Measurements from ENCODE around the gene TENM4.

The TENM4 gene

DNA sequence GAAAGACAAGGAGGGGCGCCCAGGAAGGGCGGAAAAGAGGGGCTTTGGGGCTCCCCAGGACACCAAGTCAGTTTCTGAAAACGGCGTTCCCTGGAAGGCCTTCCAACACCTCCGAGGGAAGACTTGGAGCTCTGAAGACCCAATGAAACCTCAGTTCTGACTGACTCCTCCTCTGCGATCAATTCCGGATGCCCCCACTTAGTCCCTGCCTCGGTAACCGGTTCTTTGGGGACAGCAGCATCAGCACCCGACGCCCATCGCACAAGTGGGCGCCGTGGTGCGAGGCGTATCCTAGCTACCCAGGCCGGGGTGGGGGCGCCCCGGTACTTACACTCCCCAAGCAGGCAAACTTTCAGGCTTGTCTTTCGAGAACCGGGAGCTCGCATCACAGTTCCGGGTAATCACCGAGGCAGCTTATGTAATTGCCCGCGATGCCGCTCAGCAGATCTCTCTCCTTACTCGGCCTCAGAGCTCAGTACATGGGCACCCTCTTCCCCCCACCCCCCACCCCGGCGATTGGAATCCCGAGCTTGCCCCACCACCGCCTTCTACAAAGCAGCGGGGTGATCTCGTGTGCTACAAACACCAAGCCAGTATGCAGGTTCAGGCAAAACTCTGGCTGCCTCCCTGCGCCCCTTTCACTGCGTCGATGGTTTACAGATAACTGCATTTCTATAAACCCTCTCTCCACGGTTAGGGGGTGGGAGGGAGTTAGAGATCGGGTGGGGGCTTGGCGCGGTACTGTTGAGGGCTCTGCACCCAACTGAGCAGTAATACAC is 2.0 kb downstream of the TENM4 start:
- DNase-seq (ENCODE audit: low spot score in 2 of 2), result peak; percentile 50 to 51
- H3K36me3 ChIP-seq (replicated peaks), result no peaks in the 10 kb centered on the region
- peak overlapping the region; percentile 91 for H3K4me3 ChIP-seq
- no peaks in the 10 kb centered on the region for H3K9me3 ChIP-seq
- in situ Hi-C loops (cut with MboI; ENCODE audit: low sequenced_read_pairs), result no loop called here
- no peaks in the 10 kb centered on the region for H3K27me3 ChIP-seq (ENCODE audit: low read depth)
- peaks cover 21% of the 10 kb centered on the region for H3K4me1 ChIP-seq

DNA sequence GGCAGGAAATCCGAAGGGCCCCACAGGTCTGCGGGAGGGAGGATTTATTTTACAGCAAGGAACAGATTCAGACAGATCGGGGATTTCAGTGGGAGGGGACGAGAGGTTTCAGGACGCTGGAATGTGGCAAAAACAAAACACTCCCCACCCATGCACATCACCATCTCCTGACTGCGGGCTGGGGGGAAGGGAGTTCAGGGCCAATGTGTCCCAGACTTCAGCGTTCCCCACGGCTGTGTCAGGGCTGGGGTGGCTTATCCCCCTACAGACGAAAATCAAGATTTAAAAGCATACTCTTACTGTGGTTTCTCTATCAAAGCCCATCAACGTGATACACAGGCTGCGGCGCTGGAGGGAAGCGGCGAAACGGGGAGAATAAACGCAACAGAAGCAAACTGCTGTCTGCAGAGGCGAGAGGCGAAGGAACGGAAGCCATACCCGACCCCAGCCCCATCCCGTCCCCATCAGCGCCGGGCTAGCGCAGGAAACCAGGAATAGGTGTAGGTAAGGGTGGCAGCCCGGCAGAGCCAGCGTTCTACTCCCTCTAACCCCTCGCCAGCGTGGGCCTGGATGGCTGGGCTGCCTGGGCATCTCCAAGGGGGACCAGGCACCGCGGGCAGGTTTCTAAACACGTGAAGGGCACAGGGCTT is 2.7 kb downstream of the TENM4 start:
- no peaks in the 10 kb centered on the region for H3K27me3 ChIP-seq (ENCODE audit: low read depth)
- in situ Hi-C loops (cut with MboI; ENCODE audit: low sequenced_read_pairs), result no loop called here

DNA sequence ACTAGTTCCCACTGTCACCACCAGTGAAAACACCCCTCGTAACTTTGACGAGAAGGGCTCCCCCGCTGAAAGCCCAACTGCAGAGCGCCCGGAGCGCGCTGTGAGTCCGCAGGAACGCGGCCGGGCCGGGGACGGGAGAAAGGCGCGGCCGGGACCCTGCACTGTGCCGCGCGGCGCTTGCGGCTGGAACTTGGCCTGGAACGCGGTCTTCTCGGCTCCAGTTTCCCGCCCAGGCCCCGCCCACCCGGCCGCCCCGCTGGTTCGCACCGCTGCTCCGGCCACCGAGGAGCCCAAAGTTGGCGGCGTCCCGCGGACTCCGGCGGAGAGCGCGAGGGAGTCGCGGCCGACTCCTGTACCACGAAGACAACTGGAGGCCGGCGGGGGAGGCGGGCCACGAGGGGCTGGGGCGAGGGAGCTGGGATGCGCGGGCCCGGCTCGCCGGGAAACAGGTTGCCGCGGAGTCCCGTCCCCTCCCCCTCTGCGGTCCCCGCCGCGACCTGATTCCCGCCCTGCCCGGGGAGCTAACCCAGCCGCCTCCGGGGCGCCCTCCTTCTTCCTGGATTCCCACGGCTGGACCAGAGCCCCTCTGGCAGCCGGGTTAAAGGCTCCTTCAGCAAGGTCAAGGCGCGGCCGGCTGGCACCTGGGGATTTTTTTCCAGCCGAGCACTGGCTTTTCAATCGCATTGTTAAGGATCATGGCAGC is 3.4 kb downstream of the TENM4 start:
- no peaks in the 10 kb centered on the region for H3K36me3 ChIP-seq (replicated peaks)
- H3K4me3 ChIP-seq, result peak overlapping the region; percentile 91
- in situ Hi-C loops (cut with MboI; ENCODE audit: low sequenced_read_pairs), result no loop called here
- H3K4me1 ChIP-seq, result peaks cover 29% of the 10 kb centered on the region
- H3K27me3 ChIP-seq (ENCODE audit: low read depth), result no peaks in the 10 kb centered on the region
- DNase-seq (ENCODE audit: low spot score in 2 of 2), result peak; percentile 60 to 90
- no peaks in the 10 kb centered on the region for H3K9me3 ChIP-seq

More for the DNA sequence above, 2.7 kb downstream of the TENM4 start:
- Histone ChIP-seq H3K9me3 (no peaks in the 10 kb centered on the region), H3K4me3 (peak overlapping the region; percentile 91), H3K36me3 (replicated peaks) (no peaks in the 10 kb centered on the region), H3K4me1 (peaks cover 22% of the 10 kb centered on the region)
- peak; percentile 76 to 87 for DNase-seq (ENCODE audit: low spot score in 2 of 2)

DNA sequence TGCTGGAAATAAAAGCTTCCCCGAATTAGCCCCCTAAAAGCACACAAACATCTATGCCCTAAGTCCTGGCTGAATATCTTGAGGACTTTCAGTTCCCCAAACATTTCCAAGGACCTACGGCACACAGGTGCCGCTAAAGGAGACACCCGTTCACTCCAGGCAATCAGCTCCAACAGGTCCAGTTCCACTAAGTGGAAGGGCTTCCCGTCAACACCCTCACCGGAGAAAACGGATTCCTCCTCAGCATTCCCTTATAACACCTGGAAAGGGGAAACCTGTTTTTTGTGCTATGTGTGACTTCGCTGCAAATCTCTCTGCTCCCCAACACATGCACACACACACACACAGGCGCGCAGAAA is 3.9 kb downstream of the TENM4 start:
- H3K4me3 ChIP-seq, result peak overlapping the region; percentile 91
- H3K9me3 ChIP-seq, result no peaks in the 10 kb centered on the region
- in situ Hi-C loops (cut with MboI; ENCODE audit: low sequenced_read_pairs), result no loop called here
- no peak for DNase-seq (ENCODE audit: low spot score in 2 of 2)
- no peaks in the 10 kb centered on the region for H3K27me3 ChIP-seq (ENCODE audit: low read depth)
- H3K4me1 ChIP-seq, result peaks cover 30% of the 10 kb centered on the region
- H3K36me3 ChIP-seq (replicated peaks), result no peaks in the 10 kb centered on the region

DNA sequence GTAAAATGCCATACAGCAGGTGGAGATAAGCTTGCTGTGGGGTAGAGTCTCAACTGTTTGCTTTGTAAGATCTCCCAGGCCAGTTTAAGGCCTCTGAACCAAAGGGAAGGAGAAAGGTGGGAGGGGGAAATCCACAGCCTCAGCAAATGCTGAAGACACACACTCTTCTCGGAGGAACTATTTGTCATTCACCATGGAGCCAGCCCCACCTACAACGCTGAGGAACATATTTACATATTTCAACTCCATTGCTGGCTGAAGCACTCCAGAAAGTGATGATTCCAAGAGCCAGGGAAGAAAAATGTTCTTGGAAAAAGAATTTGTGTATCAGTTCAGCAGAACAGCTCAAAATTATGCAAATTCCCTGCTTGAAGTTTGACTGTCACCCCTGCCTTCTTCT is 6.5 kb downstream of the TENM4 start:
- Histone ChIP-seq H3K4me1 (peaks cover 24% of the 10 kb centered on the region), H3K36me3 (replicated peaks) (no peaks in the 10 kb centered on the region), H3K9me3 (no peaks in the 10 kb centered on the region), H3K27me3 (ENCODE audit: low read depth) (no peaks in the 10 kb centered on the region), H3K4me3 (no peak overlapping the region)
- in situ Hi-C loops (cut with MboI; ENCODE audit: low sequenced_read_pairs), result no loop called here
- no peak for DNase-seq (ENCODE audit: low spot score in 2 of 2)

DNA sequence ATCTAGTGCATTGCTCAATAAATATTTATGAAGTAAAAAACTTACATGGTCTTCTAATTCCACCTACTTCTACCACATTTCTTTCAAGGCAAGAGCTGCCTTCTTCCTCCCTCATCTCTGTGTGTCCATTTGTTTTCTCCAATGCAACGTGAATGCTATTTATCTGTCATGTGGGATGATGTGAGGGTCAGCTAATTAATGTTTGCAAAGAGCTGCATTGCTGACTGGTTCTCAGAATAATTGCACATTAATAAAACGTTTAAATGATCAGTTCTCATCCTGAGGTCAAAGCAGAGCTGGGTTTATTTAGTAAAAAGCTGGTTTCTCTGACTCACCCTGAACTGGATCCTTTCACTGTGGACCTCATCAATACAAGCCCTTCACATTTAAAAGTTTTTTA is 8.7 kb downstream of the TENM4 start:
- no peak overlapping the region for H3K4me3 ChIP-seq
- DNase-seq (ENCODE audit: low spot score in 2 of 2), result no peak
- H3K9me3 ChIP-seq, result no peaks in the 10 kb centered on the region
- in situ Hi-C loops (cut with MboI; ENCODE audit: low sequenced_read_pairs), result no loop called here
- no peaks in the 10 kb centered on the region for H3K36me3 ChIP-seq (replicated peaks)
- no peaks in the 10 kb centered on the region for H3K27me3 ChIP-seq (ENCODE audit: low read depth)
- H3K4me1 ChIP-seq, result peaks cover 24% of the 10 kb centered on the region

DNA sequence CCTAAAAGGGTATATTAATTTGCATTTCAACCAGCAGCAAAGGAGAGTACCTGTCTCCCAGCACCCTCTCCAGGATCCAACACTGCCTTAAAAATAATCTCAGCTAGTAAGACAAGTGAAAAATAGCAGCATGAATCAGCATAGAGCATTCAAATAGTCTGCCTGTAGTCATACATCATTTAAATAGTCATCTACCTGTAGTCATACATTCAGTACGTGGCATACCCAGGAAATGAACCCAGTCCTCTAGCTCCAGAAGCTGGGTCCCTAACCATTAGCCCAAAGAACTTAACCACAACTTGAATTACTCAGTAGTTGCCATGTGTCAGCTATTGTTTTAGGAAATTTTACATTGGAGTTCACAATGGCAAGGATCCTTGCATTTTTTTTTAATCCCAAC is 9.3 kb downstream of the TENM4 start:
- Histone ChIP-seq H3K27me3 (ENCODE audit: low read depth) (no peaks in the 10 kb centered on the region), H3K4me1 (peaks cover 19% of the 10 kb centered on the region), H3K9me3 (no peaks in the 10 kb centered on the region), H3K4me3 (no peak overlapping the region), H3K36me3 (replicated peaks) (0 out of 2 replicates have a peak, but pooled peaks cover 1% of the 10 kb centered on the region)
- DNase-seq (ENCODE audit: low spot score in 2 of 2), result no peak
- in situ Hi-C loops (cut with MboI; ENCODE audit: low sequenced_read_pairs), result no loop called here

DNA sequence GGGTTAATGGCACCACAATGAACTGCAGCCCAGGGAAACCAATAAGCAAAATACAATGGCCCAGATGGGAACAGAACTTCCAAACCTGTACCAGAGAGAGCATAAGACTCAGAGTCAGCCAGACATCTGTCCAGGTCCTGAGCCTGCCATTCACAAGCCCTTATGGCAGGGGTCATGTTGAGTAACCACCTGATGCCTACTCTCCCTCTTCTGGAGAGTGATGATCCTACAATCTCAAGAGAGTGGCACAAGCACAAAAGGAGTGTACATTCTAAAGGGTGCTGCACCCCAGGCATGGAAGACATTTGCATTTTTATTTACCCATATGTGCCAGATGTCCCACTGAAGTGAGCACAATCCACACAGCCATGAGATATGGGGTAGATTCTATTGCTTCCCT is 10.6 kb downstream of the TENM4 start:
- Histone ChIP-seq H3K36me3 (replicated peaks) (0 out of 2 replicates have a peak, but pooled peaks cover 7% of the 10 kb centered on the region), H3K4me1 (peaks cover 9% of the 10 kb centered on the region), H3K9me3 (no peaks in the 10 kb centered on the region), H3K27me3 (ENCODE audit: low read depth) (no peaks in the 10 kb centered on the region), H3K4me3 (no peak overlapping the region)
- in situ Hi-C loops (cut with MboI; ENCODE audit: low sequenced_read_pairs), result no loop called here
- no peak for DNase-seq (ENCODE audit: low spot score in 2 of 2)

DNA sequence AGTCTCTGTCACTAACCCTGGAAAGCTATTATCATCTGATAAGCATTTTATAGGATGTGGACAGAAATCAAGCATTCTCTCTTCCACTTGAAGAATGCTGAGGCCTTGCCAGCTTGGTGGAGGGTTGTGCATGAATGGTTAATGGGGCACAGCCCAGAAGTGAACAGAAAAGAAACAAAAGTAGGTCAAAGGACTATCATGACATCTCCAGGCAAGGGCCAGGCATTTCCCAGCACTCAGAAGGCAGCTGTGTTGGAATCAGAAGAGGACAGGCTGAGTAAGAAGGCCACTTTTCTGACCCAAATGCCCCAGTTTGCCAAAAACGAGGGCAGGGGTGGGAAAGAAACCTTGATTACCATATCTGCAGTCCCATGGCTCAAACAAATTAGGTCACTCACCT is 12.4 kb downstream of the TENM4 start:
- in situ Hi-C loops (cut with MboI; ENCODE audit: low sequenced_read_pairs), result no loop called here
- H3K4me3 ChIP-seq, result no peak overlapping the region
- H3K4me1 ChIP-seq, result peaks cover 9% of the 10 kb centered on the region
- no peak for DNase-seq (ENCODE audit: low spot score in 2 of 2)
- 0 out of 2 replicates have a peak, but pooled peaks cover 7% of the 10 kb centered on the region for H3K36me3 ChIP-seq (replicated peaks)
- H3K9me3 ChIP-seq, result no peaks in the 10 kb centered on the region
- H3K27me3 ChIP-seq (ENCODE audit: low read depth), result no peaks in the 10 kb centered on the region

DNA sequence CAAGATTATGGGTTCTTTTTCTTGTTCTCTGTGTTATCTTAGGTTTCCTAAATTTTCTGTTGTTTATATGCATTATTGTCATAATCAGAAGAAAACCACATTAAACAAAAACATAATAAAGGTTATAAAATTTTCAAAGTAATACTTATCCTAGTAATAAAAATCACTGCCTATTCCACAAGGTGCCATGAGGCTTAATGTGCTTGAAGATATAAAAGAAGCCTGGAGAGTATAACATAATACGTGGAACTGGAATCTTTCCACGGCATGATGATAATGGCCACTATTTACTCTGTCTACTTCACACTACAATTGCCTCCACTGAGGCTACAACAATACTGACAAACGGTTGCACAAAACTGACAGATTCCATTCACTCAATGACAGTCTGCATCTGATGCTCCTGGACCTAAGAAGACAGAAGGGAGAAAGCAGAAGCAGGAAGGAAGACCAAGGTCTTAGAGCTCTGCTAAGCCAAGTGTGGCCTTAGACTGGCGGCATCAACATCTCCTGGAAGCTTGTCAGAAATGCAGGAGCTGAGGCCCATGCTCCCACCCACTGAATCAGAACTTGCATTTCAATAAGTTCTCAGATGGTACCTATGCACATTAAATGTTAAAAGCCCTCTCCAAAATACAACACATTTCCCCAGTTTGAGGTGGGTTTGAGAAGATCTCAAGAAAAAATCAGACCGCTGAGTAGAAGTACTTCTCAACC is 13.1 kb downstream of the TENM4 start:
- 0 out of 2 replicates have a peak, but pooled peaks cover 7% of the 10 kb centered on the region for H3K36me3 ChIP-seq (replicated peaks)
- DNase-seq (ENCODE audit: low spot score in 2 of 2), result no peak
- peaks cover 4% of the 10 kb centered on the region for H3K4me1 ChIP-seq
- in situ Hi-C loops (cut with MboI; ENCODE audit: low sequenced_read_pairs), result no loop called here
- H3K9me3 ChIP-seq, result no peaks in the 10 kb centered on the region
- no peak overlapping the region for H3K4me3 ChIP-seq
- H3K27me3 ChIP-seq (ENCODE audit: low read depth), result no peaks in the 10 kb centered on the region

DNA sequence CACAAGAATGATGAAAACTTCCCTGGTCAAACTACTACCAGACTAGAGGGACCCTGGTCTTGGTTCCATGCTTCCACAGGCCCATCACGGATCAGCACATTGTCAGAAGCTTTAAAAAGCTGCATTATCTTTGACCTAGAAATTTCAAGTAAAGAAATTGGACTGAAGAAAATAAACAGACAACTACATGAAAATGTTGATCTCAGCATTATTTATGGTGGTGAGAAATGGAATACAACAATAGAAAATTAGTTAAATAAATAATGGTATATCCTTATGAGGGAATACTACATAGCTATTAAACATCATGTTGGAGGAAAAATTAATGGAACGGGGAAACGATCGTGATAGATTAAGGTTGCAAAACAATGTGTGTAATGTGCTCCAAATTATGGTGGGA is 13.7 kb downstream of the TENM4 start:
- Histone ChIP-seq H3K36me3 (replicated peaks) (0 out of 2 replicates have a peak, but pooled peaks cover 7% of the 10 kb centered on the region), H3K9me3 (no peaks in the 10 kb centered on the region), H3K4me3 (no peak overlapping the region), H3K27me3 (ENCODE audit: low read depth) (no peaks in the 10 kb centered on the region), H3K4me1 (no peaks in the 10 kb centered on the region)
- in situ Hi-C loops (cut with MboI; ENCODE audit: low sequenced_read_pairs), result no loop called here
- no peak for DNase-seq (ENCODE audit: low spot score in 2 of 2)

DNA sequence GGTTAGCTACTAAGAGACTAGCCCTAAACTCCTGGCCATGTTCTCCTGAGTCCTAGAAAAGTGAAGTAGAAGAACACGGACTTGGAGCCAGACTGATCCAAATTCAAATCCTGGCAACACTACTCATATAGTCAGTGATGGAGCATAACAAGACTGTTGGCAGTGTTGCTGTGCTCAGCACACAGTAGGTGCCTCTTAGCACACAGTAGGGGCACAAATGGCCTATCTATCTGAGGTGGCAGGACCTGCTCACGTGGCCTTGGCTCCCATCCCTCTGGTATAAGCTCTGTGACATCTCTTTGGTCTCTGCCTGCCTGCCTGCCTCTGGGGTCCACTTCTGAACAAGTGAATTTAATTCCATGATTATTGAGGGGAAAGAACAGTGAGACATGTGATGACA is 15.4 kb downstream of the TENM4 start:
- Histone ChIP-seq H3K4me3 (no peak overlapping the region), H3K36me3 (replicated peaks) (0 out of 2 replicates have a peak, but pooled peaks cover 7% of the 10 kb centered on the region), H3K4me1 (no peaks in the 10 kb centered on the region), H3K27me3 (ENCODE audit: low read depth) (no peaks in the 10 kb centered on the region), H3K9me3 (no peaks in the 10 kb centered on the region)
- DNase-seq (ENCODE audit: low spot score in 2 of 2), result no peak
- in situ Hi-C loops (cut with MboI; ENCODE audit: low sequenced_read_pairs), result no loop called here

DNA sequence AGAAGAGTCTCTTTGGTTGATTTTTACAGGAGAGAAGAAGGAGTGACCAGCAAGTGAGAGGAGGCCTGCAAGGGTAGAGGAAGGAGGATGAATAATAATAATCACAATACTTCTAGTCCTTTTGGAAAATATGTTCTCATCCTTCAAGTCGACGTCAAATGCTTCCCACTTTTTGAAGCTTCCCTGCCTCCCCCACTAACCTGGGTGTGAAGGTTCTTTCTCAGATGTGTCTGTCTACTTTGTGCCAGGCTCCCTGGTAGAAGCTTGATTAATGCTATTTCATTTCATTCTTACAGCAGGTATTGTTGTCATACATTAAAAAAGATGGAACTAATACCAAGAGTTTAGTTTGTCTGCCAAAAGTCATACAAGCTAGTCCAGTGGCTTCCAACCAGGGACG is 17.1 kb downstream of the TENM4 start:
- in situ Hi-C loops (cut with MboI; ENCODE audit: low sequenced_read_pairs), result no loop called here

More for the DNA sequence above, 17.1 kb downstream of the TENM4 start:
- Histone ChIP-seq H3K36me3 (replicated peaks) (0 out of 2 replicates have a peak, but pooled peaks cover 7% of the 10 kb centered on the region), H3K27me3 (ENCODE audit: low read depth) (no peaks in the 10 kb centered on the region), H3K4me3 (no peak overlapping the region), H3K4me1 (no peaks in the 10 kb centered on the region), H3K9me3 (no peaks in the 10 kb centered on the region)
- DNase-seq (ENCODE audit: low spot score in 2 of 2), result no peak

Data from HAP-1 (cell line).